Smooth muscle cell (in vitro differentiated cells): ENCODE results near the gene TRIB2. TPM values are rescaled to one million over a fixed set of nuclear protein-coding genes. Genes with fewer than 3 reads are reported as not detected.

Experiments
- DNase-seq: peaks from one replicate; lab custom pipeline; 2025; ENCODE audit not compliant: unreplicated experiment; lab: John Stamatoyannopoulos, UW
- H2AFZ ChIP-seq: fragments of 200-600 bp; sonication (generic); 2 replicates; pipeline ENCODE4 v1.6.0; 2016; ENCODE audit warnings: antibody characterized with exemption, low read depth, mild to moderate bottlenecking
- H3F3A ChIP-seq: fragments of 200-600 bp; sonication (generic); 2 replicates; pipeline ENCODE4 v1.6.0; 2017; ENCODE audit warnings: antibody characterized with exemption, low read depth
- H3K27ac ChIP-seq: fragments of 200-600 bp; sonication (generic); 2 replicates; pipeline ENCODE4 v1.5.1; 2016; ENCODE audit warnings: low read depth, mild to moderate bottlenecking
- H3K27me3 ChIP-seq: fragments of 200-600 bp; sonication (generic); 2 replicates; pipeline ENCODE4 v1.6.1; 2016; ENCODE audit warnings: low read depth, mild to moderate bottlenecking
- H3K36me3 ChIP-seq: fragments of 200-600 bp; sonication (generic); 2 replicates; pipeline ENCODE4 v1.5.1; 2016; ENCODE audit warnings: low read depth
- H3K4me1 ChIP-seq: fragments of 200-600 bp; sonication (generic); 2 replicates; pipeline ENCODE4 v1.5.1; 2016; ENCODE audit warnings: low read depth
- H3K4me2 ChIP-seq: fragments of 200-600 bp; sonication (generic); 2 replicates; pipeline ENCODE4 v1.6.0; 2016; ENCODE audit warnings: mild to moderate bottlenecking
- H3K4me3 ChIP-seq: fragments of 200-600 bp; sonication (generic); 2 replicates; pipeline ENCODE4 v1.5.1; 2016; ENCODE audit warnings: mild to moderate bottlenecking
- H3K79me2 ChIP-seq: fragments of 200-600 bp; sonication (generic); 2 replicates; pipeline ENCODE4 v1.6.0; 2016; ENCODE audit warnings: low read depth, mild to moderate bottlenecking
- H3K9ac ChIP-seq: fragments of 200-600 bp; sonication (generic); 2 replicates; pipeline ENCODE4 v1.6.0; 2016; ENCODE audit warnings: low read depth
- H3K9me3 ChIP-seq: fragments of 200-600 bp; sonication (generic); replicated peaks from 2 replicates; pipeline ENCODE4 v1.5.1; 2016; ENCODE audit warnings: low read depth
- H4K20me1 ChIP-seq: fragments of 200-600 bp; sonication (generic); 2 replicates; pipeline ENCODE4 v1.6.0; 2016; ENCODE audit warnings: low read depth
- WGBS: methylation state at CpG from one replicate; pipeline ENCODE4 v1.1.7; 2016; ENCODE audit warnings: low lambda C conversion rate; 5-methylcytosine and 5-hydroxymethylcytosine counted together
- polyA plus RNA-seq: library from polyadenylated mRNA; unstranded; fragments of >200 nt; fragmentation: Nextera tagmentation; extraction: Ambion mirVana; gene quantifications from 2 replicates; pipeline ENCODE4 v1.2.1, GENCODE V29; 2016
- total RNA-seq: library from RNA; depleted of rRNA; stranded (reverse); fragments of >200 nt; gene quantifications from 2 replicates; pipeline ENCODE4 v1.2.3, GENCODE V29; 2014
- TF ChIP-seq, protein P1 (sequence below): fragments of 200-600 bp; sonication (generic); IDR thresholded peaks from 2 replicates; pipeline ENCODE4 v1.5.1; 2017; ENCODE audit warnings: borderline replicate concordance, mild to moderate bottlenecking, antibody characterized with exemption; ENCODE audit not compliant: insufficient read depth, poor library complexity, severe bottlenecking

The TRIB2 gene
- total and polyA plus RNA-seq, 2 experiments from 2014 or later = 31.1 to 31.5 TPM

GRCh38 chr2:12716032-12716281 is 779 bp upstream of the TRIB2 start:
- no peaks in the 10 kb centered on the region for H3K27me3 ChIP-seq
- H3F3A ChIP-seq = peaks cover 29% of the 10 kb centered on the region
- H3K9ac ChIP-seq = peak overlapping the region; percentile 51
- H3K4me2 ChIP-seq = peak overlapping the region; percentile 94
- H4K20me1 ChIP-seq = peaks cover 28% of the 10 kb centered on the region
- H3K4me1 ChIP-seq = peaks cover 20% of the 10 kb centered on the region
- no peaks in the 10 kb centered on the region for H3K9me3 ChIP-seq
- 11% methylated on average over 3 of the region's 3 CpGs for WGBS
- TF ChIP-seq, protein P1, sequence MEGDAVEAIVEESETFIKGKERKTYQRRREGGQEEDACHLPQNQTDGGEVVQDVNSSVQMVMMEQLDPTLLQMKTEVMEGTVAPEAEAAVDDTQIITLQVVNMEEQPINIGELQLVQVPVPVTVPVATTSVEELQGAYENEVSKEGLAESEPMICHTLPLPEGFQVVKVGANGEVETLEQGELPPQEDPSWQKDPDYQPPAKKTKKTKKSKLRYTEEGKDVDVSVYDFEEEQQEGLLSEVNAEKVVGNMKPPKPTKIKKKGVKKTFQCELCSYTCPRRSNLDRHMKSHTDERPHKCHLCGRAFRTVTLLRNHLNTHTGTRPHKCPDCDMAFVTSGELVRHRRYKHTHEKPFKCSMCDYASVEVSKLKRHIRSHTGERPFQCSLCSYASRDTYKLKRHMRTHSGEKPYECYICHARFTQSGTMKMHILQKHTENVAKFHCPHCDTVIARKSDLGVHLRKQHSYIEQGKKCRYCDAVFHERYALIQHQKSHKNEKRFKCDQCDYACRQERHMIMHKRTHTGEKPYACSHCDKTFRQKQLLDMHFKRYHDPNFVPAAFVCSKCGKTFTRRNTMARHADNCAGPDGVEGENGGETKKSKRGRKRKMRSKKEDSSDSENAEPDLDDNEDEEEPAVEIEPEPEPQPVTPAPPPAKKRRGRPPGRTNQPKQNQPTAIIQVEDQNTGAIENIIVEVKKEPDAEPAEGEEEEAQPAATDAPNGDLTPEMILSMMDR = peak; percentile 56
- H3K36me3 ChIP-seq = no peaks in the 10 kb centered on the region
- peak overlapping the region; percentile 79 for H3K4me3 ChIP-seq
- H3K27ac ChIP-seq = peak overlapping the region; percentile 77
- H2AFZ ChIP-seq = peak overlapping the region; percentile 70
- no peak for DNase-seq
- H3K79me2 ChIP-seq = peaks cover 35% of the 10 kb centered on the region

DNA sequence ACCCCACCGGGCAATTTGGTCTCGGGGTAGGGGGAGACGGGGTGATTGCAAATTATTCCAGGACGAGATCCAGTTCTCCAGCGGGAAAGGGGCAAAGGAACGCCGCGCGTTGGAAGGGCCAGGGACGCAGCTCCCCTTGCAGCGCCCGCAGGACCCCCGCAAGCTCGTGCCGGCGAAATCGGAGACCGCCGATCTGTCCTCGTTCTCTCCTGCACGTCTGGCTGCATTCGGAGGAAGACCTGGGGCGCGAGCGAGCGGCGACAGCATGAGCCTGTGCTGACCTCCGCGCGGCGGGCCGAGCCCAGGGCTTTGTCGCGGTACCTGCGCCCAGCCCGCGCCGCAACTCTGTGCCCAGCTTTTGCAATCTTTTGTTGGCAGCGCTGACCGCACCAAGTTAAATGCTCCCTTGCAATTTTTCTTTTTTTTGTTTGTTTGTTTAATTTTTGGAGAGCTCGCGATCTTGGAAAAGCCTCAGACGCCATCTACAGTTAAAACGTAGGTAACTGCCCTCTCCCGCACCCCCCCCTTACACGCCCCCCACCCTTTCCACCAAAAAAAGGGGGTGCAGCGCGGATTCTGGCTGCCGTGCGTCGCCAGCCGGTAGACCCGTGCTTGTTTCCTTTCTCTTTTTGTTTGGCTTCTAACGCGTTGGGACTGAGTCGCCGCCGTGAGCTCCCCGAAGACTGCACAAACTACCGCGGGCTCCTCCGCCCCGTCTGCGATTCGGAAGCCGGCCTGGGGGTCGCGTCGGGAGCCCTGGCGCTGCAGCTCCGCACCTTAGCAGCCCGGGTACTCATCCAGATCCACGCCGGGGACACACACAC is 667 bp downstream of the TRIB2 start:
- H3K4me3 ChIP-seq = peak overlapping the region; percentile 79
- peaks cover 42% of the 10 kb centered on the region for H4K20me1 ChIP-seq
- peak overlapping the region; percentile 94 for H3K4me2 ChIP-seq
- H3K79me2 ChIP-seq = peaks cover 41% of the 10 kb centered on the region
- H3K36me3 ChIP-seq = no peaks in the 10 kb centered on the region
- no peaks in the 10 kb centered on the region for H3K27me3 ChIP-seq
- no peak for DNase-seq
- no peaks in the 10 kb centered on the region for H3K9me3 ChIP-seq
- H3F3A ChIP-seq = peaks cover 30% of the 10 kb centered on the region
- peak overlapping the region; percentile 61 for H3K9ac ChIP-seq
- WGBS = under 1% methylated on average over 73 of the region's 74 CpGs
- peak overlapping the region; percentile 86 for H2AFZ ChIP-seq
- TF ChIP-seq, protein P1 = peak; percentile 52
- H3K4me1 ChIP-seq = peaks cover 26% of the 10 kb centered on the region
- peak overlapping the region; percentile 70 for H3K27ac ChIP-seq

- Histone ChIP-seq H3K4me1 (peaks cover 26% of the 10 kb centered on the region), H3F3A (peaks cover 30% of the 10 kb centered on the region), H3K79me2 (peaks cover 49% of the 10 kb centered on the region), H3K36me3 (no peaks in the 10 kb centered on the region), H3K4me3 (peak overlapping the region; percentile 79), H3K4me2 (peak overlapping the region; percentile 94), H3K27me3 (no peaks in the 10 kb centered on the region), H3K27ac (peak overlapping the region; percentile 70), H4K20me1 (peaks cover 50% of the 10 kb centered on the region), H3K9ac (peak overlapping the region; percentile 61), H2AFZ (peak overlapping the region; percentile 86), H3K9me3 (no peaks in the 10 kb centered on the region)
- DNase-seq = no peak
- WGBS = under 1% methylated on average over 50 of the region's 50 CpGs
- TF ChIP-seq, protein P1 = peak; percentile 2
Measured at GRCh38 chr2:12718015-12718671, 1.4 kb downstream of the TRIB2 start.
